Naive B cell (primary cell): ENCODE results near the gene ACTR8. TPM values are rescaled to one million over a fixed set of nuclear protein-coding genes. Genes with fewer than 3 reads are reported as not detected.

Experiments used
- polyA plus RNA-seq, 6 donors: library from polyadenylated mRNA; unstranded; fragments of 300-500 nt; fragmentation: Illumina TruSeq; gene quantifications; one replicate each; pipeline ENCODE4 v1.2.3, GENCODE V29; 2021; ENCODE audit warnings: low read depth in 6 of 6

ACTR8 gene
- polyA plus RNA-seq, 6 donors from 2014 or later = 8.3 to 26.6 (median 15.4) TPM

Other genes with a start within 250 kb of the ACTR8 start
- gene CHDH, start 35.7 kb downstream of the ACTR8 start, polyA plus RNA-seq = under 1 TPM in 2 of 6 donors, not detected in 4; 0.03 to 0.07 TPM
- under 1 TPM in 5 of 6 donors, not detected in 1; 0.27 to 0.81 (median 0.45) TPM for gene IL17RB, start 35.6 kb downstream of the ACTR8 start, polyA plus RNA-seq
- gene SELENOK, start 9.7 kb upstream of the ACTR8 start, polyA plus RNA-seq = 100 to 1,000 TPM; 104 to 137 (median 121) TPM
- gene CACNA2D3, start 240.4 kb upstream of the ACTR8 start, polyA plus RNA-seq = not detected